H1 (cell line): Measurements from ENCODE around the gene AP2A1. TPM values are rescaled to one million over a fixed set of nuclear protein-coding genes. Genes with fewer than 3 reads are reported as not detected.
A peak's percentile ranks its signal among the peaks of the same experiment; 100 is the strongest.

ENCODE experiments used
- CTCF ChIA-PET: fragments of 300-600 bp; sonication (Branson Sonifier 250); formaldehyde crosslinking; loops from one replicate; lab custom pipeline; 2021; ENCODE audit not compliant: partially characterized antibody; lab: Charles Lee
- POLR2A ChIA-PET: fragments of 300-600 bp; sonication (Branson Sonifier 250); formaldehyde crosslinking; loops from one replicate; lab custom pipeline; 2021; ENCODE audit warnings: inconsistent platforms; ENCODE audit not compliant: partially characterized antibody; lab: Charles Lee
- DNase-seq, 2 experiments: peaks; one replicate each; pipeline versions ENCODE4 v3.0.0 to v3.0.0-alpha.2; 2010 to 2022; ENCODE audit warnings: low spot score in 2 of 2, low read depth in 1 of 2, mixed read lengths in 1 of 2
- FAIRE-seq: peaks from 2 replicates; lab custom pipeline; 2011; peaks lifted over from hg19 to GRCh38; lab: Jason Lieb, UNC
- H2AFZ ChIP-seq: 2 replicates; pipeline ENCODE4 v1.8.1; 2012; ENCODE audit warnings: low read length, inconsistent platforms
- H2AK5ac ChIP-seq: 2 replicates; pipeline ENCODE4 v1.6.1; 2013; ENCODE audit warnings: low read depth, low read length
- H2BK120ac ChIP-seq: replicated peaks from 2 replicates; pipeline ENCODE3; 2013; ENCODE audit warnings: low read depth, low read length, inconsistent platforms
- H2BK12ac ChIP-seq: 2 replicates; pipeline ENCODE4 v1.6.1; 2013; ENCODE audit warnings: low read depth, low read length
- H2BK15ac ChIP-seq: 2 replicates; pipeline ENCODE4 v1.6.1; 2013; ENCODE audit warnings: low read length
- H2BK20ac ChIP-seq: 2 replicates; pipeline ENCODE4 v1.6.1; 2013; ENCODE audit warnings: low read length
- H2BK5ac ChIP-seq: 2 replicates; pipeline ENCODE4 v1.6.1; 2013; ENCODE audit warnings: low read depth, low read length
- H3K14ac ChIP-seq: 2 replicates; pipeline ENCODE4 v1.6.1; 2013; ENCODE audit warnings: inconsistent platforms; ENCODE audit not compliant: insufficient read length
- H3K18ac ChIP-seq: 2 replicates; pipeline ENCODE4 v1.6.1; 2013; ENCODE audit warnings: low read length; ENCODE audit errors: extremely low read depth
- H3K23ac ChIP-seq: 2 replicates; pipeline ENCODE4 v1.6.1; 2013; ENCODE audit warnings: inconsistent platforms; ENCODE audit not compliant: insufficient read length
- H3K23me2 ChIP-seq: 2 replicates; pipeline ENCODE4 v1.6.1; 2013; ENCODE audit warnings: low read depth, low read length
- H3K27ac ChIP-seq: 2 replicates; pipeline ENCODE4 v1.6.1; 2011; ENCODE audit warnings: low read depth, low read length, inconsistent platforms
- H3K27me3 ChIP-seq, 4 experiments: replicated peaks in 1 of 4; 1 replicate in 1 of 4; 2 replicates in 3 of 4; pipeline versions ENCODE4 v1.6.1 to v1.8.1; 2011 to 2013; ENCODE audit warnings: low read length in 3 of 4, mild to moderate bottlenecking in 3 of 4, inconsistent platforms in 2 of 4, mixed read lengths in 2 of 4, moderate library complexity in 1 of 4; ENCODE audit not compliant: control insufficient read depth in 3 of 4, insufficient read depth in 3 of 4; ENCODE audit errors: extremely low read depth in 1 of 4
- H3K36me3 ChIP-seq, 4 experiments: 2 replicates each; pipeline versions ENCODE4 v1.6.1 to v1.8.1; 2011 to 2013; ENCODE audit warnings: mild to moderate bottlenecking in 4 of 4, low read length in 3 of 4, moderate library complexity in 2 of 4, control low read depth in 1 of 4, inconsistent platforms in 1 of 4; ENCODE audit not compliant: insufficient read depth in 4 of 4, control insufficient read depth in 2 of 4
- H3K4ac ChIP-seq: replicated peaks from 2 replicates; pipeline ENCODE3; 2013; ENCODE audit warnings: low read length, low read depth, mixed read lengths, inconsistent platforms; ENCODE audit not compliant: insufficient read length
- H3K4me1 ChIP-seq, 4 experiments: replicated peaks in 1 of 4; 1 replicate in 1 of 4; 2 replicates in 3 of 4; pipeline versions ENCODE4 v1.6.1 to v1.8.1; 2011 to 2013; ENCODE audit warnings: low read length in 3 of 4, inconsistent platforms in 2 of 4, mixed read lengths in 1 of 4; ENCODE audit not compliant: insufficient read depth in 4 of 4, control insufficient read depth in 3 of 4
- H3K4me2 ChIP-seq, 2 experiments: 2 replicates each; pipeline versions ENCODE4 v1.6.1 to v1.8.1; 2011 to 2013; ENCODE audit warnings: low read depth in 2 of 2, low read length in 2 of 2, control low read depth in 1 of 2, inconsistent platforms in 1 of 2, mild to moderate bottlenecking in 1 of 2; ENCODE audit not compliant: insufficient read depth in 1 of 2
- H3K4me3 ChIP-seq, 4 experiments: fragments of 200-600, 300-600 bp in 1 of 4; sonication (generic), shearing (Covaris generic), sonication (Bioruptor Twin) in 1 of 4; 2 replicates each; pipeline versions ENCODE4 v1.5.1 to v1.8.1; 2011 to 2016; ENCODE audit warnings: low read length in 4 of 4, low read depth in 3 of 4, control low read depth in 2 of 4, inconsistent platforms in 2 of 4, mild to moderate bottlenecking in 2 of 4, mixed read lengths in 1 of 4, moderate library complexity in 1 of 4; ENCODE audit not compliant: insufficient read depth in 2 of 4; ENCODE audit errors: extremely low read depth in 1 of 4
- H3K56ac ChIP-seq: replicated peaks from 2 replicates; pipeline ENCODE3; 2013; ENCODE audit warnings: low read depth, mild to moderate bottlenecking, mixed read lengths, low read length, inconsistent platforms; ENCODE audit not compliant: insufficient read length
- H3K79me1 ChIP-seq: 2 replicates; pipeline ENCODE4 v1.6.1; 2013; ENCODE audit warnings: low read depth, low read length, control low read depth
- H3K79me2 ChIP-seq, 2 experiments: 2 replicates each; pipeline versions ENCODE4 v1.6.1 to v1.8.1; 2012 to 2013; ENCODE audit warnings: low read length in 2 of 2, mild to moderate bottlenecking in 2 of 2, inconsistent platforms in 1 of 2; ENCODE audit not compliant: insufficient read depth in 2 of 2, control insufficient read depth in 1 of 2
- H3K9ac ChIP-seq, 4 experiments: replicated peaks in 1 of 4; 1 replicate in 1 of 4; 2 replicates in 3 of 4; pipeline versions ENCODE4 v1.6.1 to v1.8.1; 2011 to 2013; ENCODE audit warnings: low read depth in 3 of 4, low read length in 3 of 4, control low read depth in 2 of 4, mild to moderate bottlenecking in 2 of 4, moderate library complexity in 2 of 4, inconsistent platforms in 1 of 4; ENCODE audit errors: extremely low read depth in 1 of 4
- H3K9me3 ChIP-seq, 2 experiments: 2 replicates each; pipeline versions ENCODE4 v1.6.1 to v1.8.1; 2012 to 2013; ENCODE audit warnings: mild to moderate bottlenecking in 2 of 2, moderate library complexity in 2 of 2, control low read depth in 1 of 2, inconsistent platforms in 1 of 2, low read depth in 1 of 2, low read length in 1 of 2, mixed read lengths in 1 of 2; ENCODE audit not compliant: insufficient read depth in 2 of 2
- H4K20me1 ChIP-seq, 2 experiments: replicated peaks in 1 of 2; 2 replicates each; pipeline versions ENCODE3 to v1.8.1; 2011 to 2013; ENCODE audit warnings: inconsistent platforms in 2 of 2, low read length in 2 of 2, mild to moderate bottlenecking in 1 of 2; ENCODE audit not compliant: insufficient read depth in 2 of 2, control insufficient read depth in 1 of 2
- H4K5ac ChIP-seq: 2 replicates; pipeline ENCODE4 v1.6.1; 2013; ENCODE audit warnings: low read length, low read depth, mixed read lengths, inconsistent platforms; ENCODE audit not compliant: insufficient read length
- H4K8ac ChIP-seq: 2 replicates; pipeline ENCODE4 v1.8.0; 2013; ENCODE audit warnings: mild to moderate bottlenecking, moderate library complexity, low read length, inconsistent platforms; ENCODE audit not compliant: insufficient read depth; ENCODE audit errors: extremely low read depth
- H4K91ac ChIP-seq: replicated peaks from 2 replicates; pipeline ENCODE3; 2013; ENCODE audit warnings: low read length, mixed read lengths, inconsistent platforms; ENCODE audit not compliant: insufficient read length
- BRCA1 ChIP-seq: IDR thresholded peaks from 2 replicates; pipeline ENCODE4 v1.6.1; 2012; ENCODE audit warnings: low read depth, low read length, improper control_type of control experiment
- EGR1 ChIP-seq: IDR thresholded peaks from 2 replicates; pipeline ENCODE4 v1.6.1; 2011; ENCODE audit warnings: low read depth, low read length, borderline replicate concordance
- KDM1A ChIP-seq: fragments of 200-600, 300-600 bp; sonication (generic); IDR thresholded peaks from 2 replicates; pipeline ENCODE4 v1.7.1; 2016; ENCODE audit warnings: mild to moderate bottlenecking, low read length, borderline replicate concordance
- NANOG ChIP-seq: IDR thresholded peaks from 2 replicates; pipeline ENCODE4 v1.6.1; 2011; ENCODE audit warnings: low read length, low read depth, mild to moderate bottlenecking, inconsistent platforms; ENCODE audit not compliant: insufficient read depth, poor library complexity, severe bottlenecking
- RFX5 ChIP-seq: IDR thresholded peaks from 2 replicates; pipeline ENCODE4 v1.6.1; 2011; ENCODE audit warnings: low read depth, low read length, improper control_type of control experiment, borderline replicate concordance
- SIN3A ChIP-seq, 2 experiments: IDR thresholded peaks in 1 of 2; conservative IDR thresholded peaks in 1 of 2; 2 replicates each; pipeline ENCODE4 v1.6.1; 2011 to 2012; ENCODE audit warnings: low read length in 2 of 2, improper control_type of control experiment in 1 of 2, low read depth in 1 of 2, mild to moderate bottlenecking in 1 of 2
- SIX5 ChIP-seq: IDR thresholded peaks from 2 replicates; pipeline ENCODE4 v1.6.1; 2011; ENCODE audit warnings: mild to moderate bottlenecking, low read depth, low read length
- SP4 ChIP-seq: IDR thresholded peaks from 2 replicates; pipeline ENCODE4 v1.6.1; 2012; ENCODE audit warnings: low read length, inconsistent platforms
- TAF7 ChIP-seq: optimal IDR thresholded peaks from 2 replicates; pipeline ENCODE3; 2011; ENCODE audit warnings: low read depth, mild to moderate bottlenecking, inconsistent platforms, low read length, moderate library complexity, borderline replicate concordance
- TCF12 ChIP-seq: IDR thresholded peaks from 2 replicates; pipeline ENCODE4 v1.6.1; 2011; ENCODE audit warnings: low read depth, mild to moderate bottlenecking, low read length
- YY1 ChIP-seq: IDR thresholded peaks from 2 replicates; pipeline ENCODE4 v1.6.1; 2011; ENCODE audit warnings: low read depth, mild to moderate bottlenecking, low read length
- WGBS, 2 experiments: shearing (Covaris generic) in 1 of 2; methylation state at CpG; one replicate each; pipeline versions ENCODE4 v1.1.6 to v1.1.7; 2013 to 2015; ENCODE audit warnings: low lambda C conversion rate in 2 of 2, mixed read lengths in 2 of 2, inconsistent platforms in 1 of 2, low coverage in 1 of 2, missing lambda C conversion rate in 1 of 2; ENCODE audit not compliant: insufficient replicate concordance in 2 of 2, insufficient coverage in 1 of 2, insufficient read length in 1 of 2; ENCODE audit errors: extremely low coverage in 1 of 2, missing lambda C conversion rate in 1 of 2; 5-methylcytosine and 5-hydroxymethylcytosine counted together
- polyA plus RNA-seq, 7 experiments: library from polyadenylated mRNA; depleted of rRNA in 3 of 7; stranded (reverse) in 5 of 7; unstranded in 2 of 7; fragments of >200 nt in 5 of 7; fragments of 200-250 nt in 2 of 7; gene quantifications; 1 replicate in 5 of 7; 2 replicates in 1 of 7; 4 replicates in 1 of 7; pipeline versions ENCODE4 v1.2.1 to v1.2.3, GENCODE V29; 2011 to 2013; ENCODE audit warnings: missing spikeins in 2 of 7, mixed read lengths in 2 of 7
- total RNA-seq: library from RNA; stranded (reverse); fragmentation: NEBNext Ultra II Directional; extraction: Animal tissue kit (Norgen Biotek cat#: 25700); gene quantifications from 2 replicates; pipeline ENCODE4 v1.2.1, GENCODE V29; 2021

Gene AP2A1
- total and polyA plus RNA-seq, 2 of the 8 experiments (the other 6 are each of a cell fraction or from before 2014, with no cell fraction given): 105 to 106 TPM

DNA sequence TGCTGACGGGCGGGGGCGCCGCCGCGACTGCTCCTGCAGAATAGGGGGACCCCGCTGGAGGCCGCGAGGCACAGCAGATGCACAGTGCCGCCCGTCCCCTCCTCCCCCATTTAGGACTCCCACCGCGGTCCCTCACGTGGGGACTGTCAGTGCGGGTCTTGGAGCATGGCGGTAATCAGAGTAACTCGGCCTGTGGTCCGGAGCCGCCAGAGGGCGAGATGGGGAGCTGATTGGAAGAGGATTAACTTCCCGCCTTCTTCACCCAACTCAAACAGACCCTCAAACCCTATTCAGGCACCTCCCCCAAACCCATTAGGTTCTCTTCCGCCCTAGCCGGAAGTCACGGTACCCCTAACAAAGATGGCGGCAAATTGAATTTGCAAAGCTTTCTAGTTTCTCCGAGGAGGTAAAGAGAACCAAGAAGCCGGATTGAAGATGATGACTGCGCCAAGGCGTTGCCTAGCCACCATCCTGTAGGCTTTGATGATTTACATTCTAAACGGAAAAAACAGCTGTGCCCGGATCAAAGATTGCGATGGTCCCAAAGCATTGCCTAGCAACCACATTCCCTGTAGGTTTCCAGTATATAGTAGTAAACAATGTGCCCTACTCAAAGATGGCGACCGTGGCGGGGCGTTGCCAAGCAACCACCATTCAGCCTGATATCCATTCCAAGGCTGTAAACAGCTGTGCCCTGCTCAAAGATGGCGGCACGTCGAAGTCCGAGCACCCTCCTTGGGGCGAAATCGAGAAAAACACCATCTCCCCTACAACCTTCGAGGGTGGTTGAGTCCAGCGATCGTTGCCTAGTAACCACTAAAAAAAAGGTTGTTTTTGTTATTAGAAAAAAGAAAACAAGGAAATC, 46.4 kb downstream of the AP2A1 start, which contains the start of gene FUZ:
TSS of gene FUZ (minus strand) at position 296 of the 865 bp plus-strand sequence. CDS start at position 110, 186 bp downstream.
- no peaks in the 10 kb centered on the region for H3K9me3 ChIP-seq
- peak within 1 kb of the TSS; percentile 75 to 94 (median 77) for H3K4me3 ChIP-seq
- DNase-seq (peak; percentile 89 to 96), FAIRE-seq (peak; percentile 99)
- H2BK20ac ChIP-seq: no peak within 1 kb of the TSS
- no peaks in the 10 kb centered on the region for H3K27me3 ChIP-seq
- H3K56ac ChIP-seq: peak within 1 kb of the TSS; percentile 27
- H2AK5ac ChIP-seq: no peak within 1 kb of the TSS
- H3K9ac ChIP-seq: peak within 1 kb of the TSS; percentile 87 to 99 (median 94)
- peak within 1 kb of the TSS; percentile 41 for H3K4ac ChIP-seq
- peak within 1 kb of the TSS; percentile 91 for H4K5ac ChIP-seq
- H3K27ac ChIP-seq: peak within 1 kb of the TSS; percentile 98
- no peaks in the 10 kb centered on the region for H3K36me3 ChIP-seq
- H3K23me2 ChIP-seq: peaks cover 2% of the 10 kb centered on the region; the same call in 1 of the 2 replicates
- POLR2A ChIA-PET: interaction anchor here (0.6 to 3.4 kb wide), 24 partner anchors 11 to 173 kb away, joined by 3 to 29 read pairs (median 5); partner anchors contain the start of genes ADM5, AKT1S1, AP2A1 and NUP62
- peak within 1 kb of the TSS; percentile 94; the same call in 1 of the 2 replicates for H2BK12ac ChIP-seq
- H3K4me2 ChIP-seq: peak within 1 kb of the TSS; percentile 88 to 91
- peak within 1 kb of the TSS; percentile 94; the same call in 1 of the 2 replicates for H2AFZ ChIP-seq
- H2BK120ac ChIP-seq: no peak within 1 kb of the TSS
- no peak within 1 kb of the TSS for H3K23ac ChIP-seq
- H3K4me1 ChIP-seq: peaks cover 6 to 15% (median 11%) of the 10 kb centered on the region in 4 experiments
- CTCF ChIA-PET: interaction anchor here (0.6 to 1.8 kb wide), 10 partner anchors 9 to 129 kb away, joined by 3 to 9 read pairs (median 4); no protein-coding TSS in a partner anchor
- no peaks in the 10 kb centered on the region; a peak in 1 of 4 replicates for H3K79me2 ChIP-seq
- H4K8ac ChIP-seq: peak within 1 kb of the TSS; percentile 98; the same call in 1 of the 2 replicates
- peak within 1 kb of the TSS; percentile 86 for H3K18ac ChIP-seq
- 0 out of 2 replicates have a peak within 1 kb of the TSS, but pooled peaks have one; percentile 51 for H2BK15ac ChIP-seq
- 0 out of 2 replicates have a peak, but pooled peaks cover 2% of the 10 kb centered on the region for H3K79me1 ChIP-seq
- peak within 1 kb of the TSS; percentile 96 for H2BK5ac ChIP-seq
- H4K91ac ChIP-seq: peak within 1 kb of the TSS; percentile 49
- peaks cover 0 to 3% of the 10 kb centered on the region in 2 experiments for H4K20me1 ChIP-seq
- 1% methylated on average over 45 of the region's 45 CpGs; no CpG with 5 or more reads in 1 of the 2 experiments for WGBS, 2 experiments
- H3K14ac ChIP-seq: no peak within 1 kb of the TSS
- peak; percentile 67; the same call in 1 of the 2 replicates for TF ChIP-seq TCF12
- peak; percentile 58 for TF ChIP-seq TAF7
- no peak for TF ChIP-seq KDM1A
- TF ChIP-seq SP4: peak; percentile 90; the same call in 1 of the 2 replicates
- peak; percentile 99 for TF ChIP-seq YY1
- TF ChIP-seq SIX5: peak; percentile 65
- no peak for TF ChIP-seq RFX5
- TF ChIP-seq EGR1: no peak
- peak; percentile 70 for TF ChIP-seq NANOG
- peak; percentile 90 to 97 for TF ChIP-seq SIN3A (conservative IDR thresholded peaks at IDR 0.05 in 1 of 2, IDR thresholded peaks at IDR 0.05 in 1 of 2; ENCODE audit: low read depth in 1 of 2, low read length in 2 of 2)
- TF ChIP-seq BRCA1: no peak
